Right lobe of liver (tissue), 4 donors: ENCODE results near the gene ACP7.

ENCODE experiments used
- POLR2A ChIP-seq: fragments of 450-650 bp; IDR thresholded peaks from one replicate; pipeline ENCODE4 v1.6.1; 2017; ENCODE audit warnings: antibody characterized with exemption, mild to moderate bottlenecking
- TF ChIP-seq, protein P1 (sequence below), 4 donors: fragments of 200-600 bp in 3 of 4; fragments of 450-650 bp in 1 of 4; IDR thresholded peaks; one replicate each; pipeline versions ENCODE4 v1.5.1 to v1.8.0; 2016 to 2022; ENCODE audit warnings: antibody characterized with exemption in 4 of 4, mild to moderate bottlenecking in 2 of 4
- donor health status: DM: no; HTN: no; CAD: no.
- donor health status: DM: no; HTN: no; CAD: no.
- donor health status: DM: no; HTN: yes; CAD: no.

DNA sequence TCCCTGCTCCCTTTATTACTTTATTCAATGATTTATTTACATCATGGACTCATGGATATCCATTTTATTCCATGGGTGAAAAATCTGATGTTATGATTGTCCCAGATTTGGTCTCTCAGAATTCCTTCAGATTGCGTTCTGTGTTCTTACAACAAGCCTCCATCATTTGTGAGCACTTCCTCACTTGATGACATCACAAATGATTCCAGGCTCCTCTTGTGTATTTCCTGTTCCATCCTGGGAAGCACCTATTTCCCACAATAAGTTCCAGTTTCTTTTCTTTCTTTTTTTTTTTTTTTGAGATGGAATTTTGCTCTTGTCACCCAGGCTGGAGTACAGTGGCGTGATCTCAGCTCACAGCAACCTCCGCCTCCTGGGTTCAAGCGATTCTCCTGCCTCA is 6.7 kb downstream of the ACP7 start:
- TF ChIP-seq, protein P1, sequence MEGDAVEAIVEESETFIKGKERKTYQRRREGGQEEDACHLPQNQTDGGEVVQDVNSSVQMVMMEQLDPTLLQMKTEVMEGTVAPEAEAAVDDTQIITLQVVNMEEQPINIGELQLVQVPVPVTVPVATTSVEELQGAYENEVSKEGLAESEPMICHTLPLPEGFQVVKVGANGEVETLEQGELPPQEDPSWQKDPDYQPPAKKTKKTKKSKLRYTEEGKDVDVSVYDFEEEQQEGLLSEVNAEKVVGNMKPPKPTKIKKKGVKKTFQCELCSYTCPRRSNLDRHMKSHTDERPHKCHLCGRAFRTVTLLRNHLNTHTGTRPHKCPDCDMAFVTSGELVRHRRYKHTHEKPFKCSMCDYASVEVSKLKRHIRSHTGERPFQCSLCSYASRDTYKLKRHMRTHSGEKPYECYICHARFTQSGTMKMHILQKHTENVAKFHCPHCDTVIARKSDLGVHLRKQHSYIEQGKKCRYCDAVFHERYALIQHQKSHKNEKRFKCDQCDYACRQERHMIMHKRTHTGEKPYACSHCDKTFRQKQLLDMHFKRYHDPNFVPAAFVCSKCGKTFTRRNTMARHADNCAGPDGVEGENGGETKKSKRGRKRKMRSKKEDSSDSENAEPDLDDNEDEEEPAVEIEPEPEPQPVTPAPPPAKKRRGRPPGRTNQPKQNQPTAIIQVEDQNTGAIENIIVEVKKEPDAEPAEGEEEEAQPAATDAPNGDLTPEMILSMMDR (IDR thresholded peaks at IDR 0.05): no peak
- no peak for TF ChIP-seq POLR2A
